H9 (cell line): ENCODE measurements around the gene C19orf44. TPM values are rescaled to one million over a fixed set of nuclear protein-coding genes. Genes with fewer than 3 reads are reported as not detected.

ENCODE experiments used
- DNase-seq: peaks from one replicate; pipeline ENCODE4 v3.0.0-alpha.2; 2017
- H2AFZ ChIP-seq: one replicate; pipeline ENCODE4 v1.6.1; 2013; ENCODE audit warnings: mild to moderate bottlenecking, low read length, control low read depth, moderate library complexity
- H2AK5ac ChIP-seq: 2 replicates; pipeline ENCODE4 v1.6.1; 2013; ENCODE audit warnings: low read length, control low read depth, mixed read lengths; ENCODE audit not compliant: insufficient read length
- H2BK120ac ChIP-seq: one replicate; pipeline ENCODE4 v1.6.1; 2013; ENCODE audit warnings: low read depth, mild to moderate bottlenecking, low read length, control low read depth, inconsistent platforms; ENCODE audit not compliant: poor library complexity, severe bottlenecking
- H2BK12ac ChIP-seq: 2 replicates; pipeline ENCODE4 v1.6.1; 2013; ENCODE audit warnings: low read length, control low read depth, mixed read lengths, low read depth; ENCODE audit not compliant: insufficient read length
- H2BK15ac ChIP-seq: 2 replicates; pipeline ENCODE4 v1.6.1; 2013; ENCODE audit warnings: low read depth, low read length, control low read depth
- H2BK20ac ChIP-seq: one replicate; pipeline ENCODE4 v1.6.1; 2013; ENCODE audit warnings: low read depth, mild to moderate bottlenecking, low read length, control low read depth, inconsistent platforms; ENCODE audit not compliant: poor library complexity, severe bottlenecking
- H2BK5ac ChIP-seq: 2 replicates; pipeline ENCODE4 v1.6.1; 2013; ENCODE audit warnings: low read length, control low read depth, mixed read lengths; ENCODE audit not compliant: insufficient read length
- H3K14ac ChIP-seq: 2 replicates; pipeline ENCODE4 v1.6.1; 2013; ENCODE audit warnings: low read length, control low read depth; ENCODE audit not compliant: insufficient read depth
- H3K18ac ChIP-seq: 2 replicates; pipeline ENCODE4 v1.6.1; 2013; ENCODE audit warnings: low read depth, mild to moderate bottlenecking, mixed read lengths, low read length, control low read depth; ENCODE audit not compliant: insufficient read length
- H3K23ac ChIP-seq: 2 replicates; pipeline ENCODE4 v1.6.1; 2013; ENCODE audit warnings: low read length, control low read depth, mixed read lengths, low read depth; ENCODE audit not compliant: insufficient read length
- H3K23me2 ChIP-seq: 2 replicates; pipeline ENCODE4 v1.6.1; 2013; ENCODE audit warnings: low read depth, mild to moderate bottlenecking, mixed read lengths, low read length, control low read depth; ENCODE audit not compliant: insufficient read length, poor library complexity, severe bottlenecking
- H3K27ac ChIP-seq: 2 replicates; pipeline ENCODE4 v1.5.1; 2013; ENCODE audit warnings: low read length, control low read depth, mixed read lengths, low read depth; ENCODE audit not compliant: insufficient read length
- H3K27me3 ChIP-seq: 2 replicates; pipeline ENCODE4 v1.6.1; 2013; ENCODE audit warnings: low read length, control low read depth, inconsistent platforms; ENCODE audit not compliant: insufficient read depth
- H3K4ac ChIP-seq: 2 replicates; pipeline ENCODE4 v1.6.1; 2013; ENCODE audit warnings: low read depth, mild to moderate bottlenecking, control low read depth, inconsistent platforms, low read length, moderate library complexity
- H3K4me1 ChIP-seq: 2 replicates; pipeline ENCODE4 v1.6.1; 2013; ENCODE audit warnings: low read length, control low read depth, inconsistent platforms; ENCODE audit not compliant: insufficient read depth
- H3K4me2 ChIP-seq: 2 replicates; pipeline ENCODE4 v1.6.1; 2013; ENCODE audit warnings: low read length, control low read depth, mixed read lengths; ENCODE audit not compliant: insufficient read length, insufficient read depth
- H3K56ac ChIP-seq: 2 replicates; pipeline ENCODE4 v1.6.1; 2013; ENCODE audit warnings: low read depth, mild to moderate bottlenecking, mixed read lengths, low read length, control low read depth; ENCODE audit not compliant: insufficient read length
- H3K79me1 ChIP-seq: 2 replicates; pipeline ENCODE4 v1.6.1; 2013; ENCODE audit warnings: low read depth, mild to moderate bottlenecking, moderate library complexity, low read length, control low read depth, inconsistent platforms; ENCODE audit not compliant: insufficient read depth, poor library complexity, severe bottlenecking
- H3K79me2 ChIP-seq: 2 replicates; pipeline ENCODE4 v1.6.1; 2013; ENCODE audit warnings: low read length, control low read depth, inconsistent platforms; ENCODE audit not compliant: insufficient read depth
- H3K9ac ChIP-seq: 2 replicates; pipeline ENCODE4 v1.6.1; 2013; ENCODE audit warnings: low read length, control low read depth, mixed read lengths; ENCODE audit not compliant: insufficient read length; ENCODE audit errors: extremely low read depth
- H3K9me3 ChIP-seq: one replicate; pipeline ENCODE4 v1.6.1; 2013; ENCODE audit warnings: low read depth, low read length, inconsistent platforms; ENCODE audit not compliant: control insufficient read depth
- H3T11ph ChIP-seq: one replicate; pipeline ENCODE4 v1.6.1; 2013; ENCODE audit warnings: mild to moderate bottlenecking, low read length, control low read depth, inconsistent platforms
- H4K20me1 ChIP-seq: one replicate; pipeline ENCODE4 v1.6.1; 2013; ENCODE audit not compliant: control insufficient read depth, insufficient read length, insufficient read depth
- H4K5ac ChIP-seq: 2 replicates; pipeline ENCODE4 v1.6.1; 2013; ENCODE audit warnings: low read depth, mild to moderate bottlenecking, mixed read lengths, low read length, control low read depth; ENCODE audit not compliant: insufficient read length
- H4K8ac ChIP-seq: replicated peaks from 2 replicates; pipeline ENCODE4 v1.6.1; 2013; ENCODE audit warnings: low read length, control low read depth, mixed read lengths, low read depth; ENCODE audit not compliant: insufficient read length
- H4K91ac ChIP-seq: 2 replicates; pipeline ENCODE4 v1.6.1; 2013; ENCODE audit warnings: low read depth, mild to moderate bottlenecking, moderate library complexity, mixed read lengths, low read length, control low read depth; ENCODE audit not compliant: insufficient read length
- H3K27ac Mint-ChIP-seq, 3 experiments: 2 replicates in 2 of 3; 3 replicates in 1 of 3; pipeline ENCODE4 v1.8.0; 2020 to 2021; ENCODE audit warnings: mixed read lengths in 3 of 3, mild to moderate bottlenecking in 1 of 3, moderate library complexity in 1 of 3
- H3K27me3 Mint-ChIP-seq: 2 replicates; pipeline ENCODE4 v1.8.0; 2021; ENCODE audit warnings: low read depth, mild to moderate bottlenecking, moderate library complexity, mixed read lengths
- H3K36me3 Mint-ChIP-seq, 3 experiments: 2 replicates in 2 of 3; 3 replicates in 1 of 3; pipeline ENCODE4 v1.8.0; 2020 to 2021; ENCODE audit warnings: low read depth in 3 of 3, mixed read lengths in 3 of 3; ENCODE audit not compliant: insufficient read depth in 1 of 3
- H3K4me1 Mint-ChIP-seq, 2 experiments: 2 replicates each; pipeline ENCODE4 v1.8.0; 2020; ENCODE audit warnings: mixed read lengths in 2 of 2
- H3K4me3 Mint-ChIP-seq, 2 experiments: 2 replicates in 1 of 2; 3 replicates in 1 of 2; pipeline ENCODE4 v1.8.0; 2020 to 2021; ENCODE audit warnings: mild to moderate bottlenecking in 2 of 2, mixed read lengths in 2 of 2, moderate library complexity in 1 of 2
- H3K9me3 Mint-ChIP-seq, 2 experiments: 2 replicates in 1 of 2; 3 replicates in 1 of 2; pipeline ENCODE4 v1.8.0; 2020; ENCODE audit warnings: mild to moderate bottlenecking in 2 of 2, mixed read lengths in 2 of 2, moderate library complexity in 1 of 2
- WGBS: extraction: QIAGEN DNeasy Blood & Tissue Kit; methylation state at CpG from one replicate; pipeline ENCODE4 v1.1.7; 2013; ENCODE audit warnings: missing lambda C conversion rate, low lambda C conversion rate, mixed read lengths; ENCODE audit not compliant: insufficient read length; ENCODE audit errors: extremely low coverage; 5-methylcytosine and 5-hydroxymethylcytosine counted together
- total RNA-seq: library from RNA; stranded (reverse); gene quantifications from 2 replicates; pipeline ENCODE4 v1.2.1, GENCODE V29; 2021
- TF ChIP-seq, protein P1 (sequence below): fragments of 200-600 bp; sonication (generic); conservative IDR thresholded peaks from 3 replicates; pipeline ENCODE4 v1.8.0; 2021; ENCODE audit warnings: antibody characterized with exemption, mild to moderate bottlenecking

Gene C19orf44
- total RNA-seq, 1 experiment from 2014 or later: 6.4 TPM

DNA sequence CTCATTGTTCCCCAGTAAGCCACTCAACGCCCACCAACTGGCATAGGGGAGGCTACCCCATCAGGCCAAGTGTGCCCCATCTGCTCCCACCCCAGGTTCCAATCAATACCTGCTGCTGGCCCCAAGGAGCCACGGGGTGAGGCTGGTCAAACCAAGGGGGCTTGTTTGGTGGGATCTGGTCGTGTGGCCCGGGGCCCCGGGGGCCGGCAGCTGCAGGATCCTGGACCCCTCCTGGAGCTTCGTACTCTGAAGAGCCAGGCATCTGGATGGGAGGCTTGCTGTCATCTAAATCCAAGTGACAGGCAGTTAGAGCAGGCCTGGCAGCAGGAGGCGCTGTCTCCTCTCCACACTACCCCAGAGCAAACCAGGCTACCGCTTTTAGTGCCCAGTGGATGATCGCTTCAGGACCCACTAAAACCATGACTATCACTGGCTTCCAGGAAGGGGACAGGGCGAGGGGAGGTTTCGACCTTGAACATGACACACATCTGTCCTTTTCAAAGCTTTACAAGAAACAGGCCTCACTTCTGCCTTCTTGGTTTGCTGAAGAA is 31.9 kb downstream of the C19orf44 start:
- no peak overlapping the region for H2BK5ac ChIP-seq
- H2BK120ac ChIP-seq: no peak overlapping the region
- H3K4me2 ChIP-seq: no peak overlapping the region
- H3K14ac ChIP-seq: no peak overlapping the region
- no peak overlapping the region for H3K9ac ChIP-seq
- no peak overlapping the region for H3K23ac ChIP-seq
- no peak overlapping the region for H2AK5ac ChIP-seq
- no peaks in the 10 kb centered on the region for H3K79me2 ChIP-seq
- no peaks in the 10 kb centered on the region; the same call in 1 of the 2 replicates for H3K27me3 Mint-ChIP-seq
- no peaks in the 10 kb centered on the region for H3K23me2 ChIP-seq
- H3K79me1 ChIP-seq: no peaks in the 10 kb centered on the region
- H3K27ac Mint-ChIP-seq: no peak overlapping the region
- H4K20me1 ChIP-seq: no peaks in the 10 kb centered on the region
- H2AFZ ChIP-seq: no peak overlapping the region
- no peak overlapping the region for H4K5ac ChIP-seq
- no peak overlapping the region for H4K8ac ChIP-seq
- H3K9me3 ChIP-seq: no peaks in the 10 kb centered on the region
- H3K27ac ChIP-seq: no peak overlapping the region
- H2BK20ac ChIP-seq: no peak overlapping the region
- no peak overlapping the region for H2BK15ac ChIP-seq
- no peak overlapping the region for H2BK12ac ChIP-seq
- WGBS: no CpG with 5 or more reads among the region's 12 CpGs
- H3K4me1 ChIP-seq: no peaks in the 10 kb centered on the region
- H3K4me3 Mint-ChIP-seq: no peak overlapping the region
- no peak overlapping the region for H3K18ac ChIP-seq
- no peak overlapping the region for H4K91ac ChIP-seq
- peaks cover 46 to 94% (median 82%) of the 10 kb centered on the region in 3 experiments for H3K36me3 Mint-ChIP-seq
- peak; percentile 56 for DNase-seq
- no peaks in the 10 kb centered on the region for H3K27me3 ChIP-seq
- H3K4ac ChIP-seq: no peak overlapping the region
- no peak overlapping the region for H3T11ph ChIP-seq
- no peaks in the 10 kb centered on the region for H3K9me3 Mint-ChIP-seq
- H3K56ac ChIP-seq: no peak overlapping the region
- TF ChIP-seq, protein P1, sequence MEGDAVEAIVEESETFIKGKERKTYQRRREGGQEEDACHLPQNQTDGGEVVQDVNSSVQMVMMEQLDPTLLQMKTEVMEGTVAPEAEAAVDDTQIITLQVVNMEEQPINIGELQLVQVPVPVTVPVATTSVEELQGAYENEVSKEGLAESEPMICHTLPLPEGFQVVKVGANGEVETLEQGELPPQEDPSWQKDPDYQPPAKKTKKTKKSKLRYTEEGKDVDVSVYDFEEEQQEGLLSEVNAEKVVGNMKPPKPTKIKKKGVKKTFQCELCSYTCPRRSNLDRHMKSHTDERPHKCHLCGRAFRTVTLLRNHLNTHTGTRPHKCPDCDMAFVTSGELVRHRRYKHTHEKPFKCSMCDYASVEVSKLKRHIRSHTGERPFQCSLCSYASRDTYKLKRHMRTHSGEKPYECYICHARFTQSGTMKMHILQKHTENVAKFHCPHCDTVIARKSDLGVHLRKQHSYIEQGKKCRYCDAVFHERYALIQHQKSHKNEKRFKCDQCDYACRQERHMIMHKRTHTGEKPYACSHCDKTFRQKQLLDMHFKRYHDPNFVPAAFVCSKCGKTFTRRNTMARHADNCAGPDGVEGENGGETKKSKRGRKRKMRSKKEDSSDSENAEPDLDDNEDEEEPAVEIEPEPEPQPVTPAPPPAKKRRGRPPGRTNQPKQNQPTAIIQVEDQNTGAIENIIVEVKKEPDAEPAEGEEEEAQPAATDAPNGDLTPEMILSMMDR: peak; percentile 70
- no peaks in the 10 kb centered on the region for H3K4me1 Mint-ChIP-seq
